Endothelial cell of umbilical vein (primary cell): Measurements from ENCODE around the gene NTN1. TPM values are rescaled to one million over a fixed set of nuclear protein-coding genes. Genes with fewer than 3 reads are reported as not detected.

Experiments used
- BruUV-seq: library from RNA; stranded (reverse); fragments of 400-500 nt; replicated peaks from 2 replicates; lab custom pipeline; 2021; lab: Mats Ljungman, UMichigan
- CTCF ChIA-PET: fragments of 300-600, 350-600 bp; sonication (Branson Sonifier 250); formaldehyde crosslinking; loops from one replicate; lab custom pipeline; 2021; ENCODE audit warnings: antibody characterized with exemption, inconsistent platforms; lab: Charles Lee
- POLR2A ChIA-PET: fragments of 300-600, 350-600 bp; sonication (Branson Sonifier 250); formaldehyde crosslinking; loops from one replicate; lab custom pipeline; 2021; ENCODE audit warnings: antibody characterized with exemption, inconsistent platforms; lab: Charles Lee
- DNase-seq: peaks from one replicate; pipeline ENCODE4 v3.0.0-alpha.2; 2011; ENCODE audit warnings: low read depth, low spot score
- FAIRE-seq: peaks from 2 replicates; lab custom pipeline; 2011; peaks lifted over from hg19 to GRCh38; lab: Jason Lieb, UNC
- H2AFZ ChIP-seq: 2 replicates; pipeline ENCODE4 v1.6.0; 2012; ENCODE audit warnings: low read depth, low read length, control low read depth, inconsistent platforms
- H3K27ac ChIP-seq: 2 replicates; pipeline ENCODE4 v1.5.1; 2011; ENCODE audit warnings: low read depth, mild to moderate bottlenecking, control low read depth, low read length, moderate library complexity; ENCODE audit not compliant: insufficient read depth
- H3K27me3 ChIP-seq, 2 experiments: 2 replicates each; pipeline versions ENCODE4 v1.6.0 to v1.6.1; 2011; ENCODE audit warnings: low read length in 2 of 2, mixed read lengths in 1 of 2; ENCODE audit not compliant: control insufficient read depth in 2 of 2, insufficient read depth in 2 of 2
- H3K36me3 ChIP-seq, 2 experiments: 2 replicates in 1 of 2; 3 replicates in 1 of 2; pipeline ENCODE4 v1.5.1; 2011; ENCODE audit warnings: low read length in 2 of 2, mild to moderate bottlenecking in 1 of 2, moderate library complexity in 1 of 2; ENCODE audit not compliant: control insufficient read depth in 2 of 2, insufficient read depth in 2 of 2; ENCODE audit errors: extremely low read depth in 1 of 2
- H3K4me1 ChIP-seq: 3 replicates; pipeline ENCODE4 v1.5.1; 2011; ENCODE audit warnings: mild to moderate bottlenecking, low read length; ENCODE audit not compliant: control insufficient read depth, insufficient read depth; ENCODE audit errors: extremely low read depth
- H3K4me2 ChIP-seq: 2 replicates; pipeline ENCODE4 v1.6.1; 2011; ENCODE audit warnings: low read length, control low read depth, mixed read lengths; ENCODE audit not compliant: insufficient read depth
- H3K4me3 ChIP-seq, 3 experiments: fragments of 200-600 bp in 1 of 3; sonication (generic), shearing (Covaris generic) in 1 of 3; replicated peaks in 1 of 3; 2 replicates each; pipeline ENCODE4 v1.5.1; 2011 to 2016; ENCODE audit warnings: control low read depth in 3 of 3, low read length in 3 of 3, mild to moderate bottlenecking in 2 of 3, inconsistent platforms in 1 of 3, low read depth in 1 of 3, moderate library complexity in 1 of 3; ENCODE audit not compliant: insufficient read depth in 1 of 3
- H3K79me2 ChIP-seq: 2 replicates; pipeline ENCODE4 v1.6.0; 2012; ENCODE audit warnings: low read length, inconsistent platforms; ENCODE audit not compliant: control insufficient read depth, insufficient read depth
- H3K9ac ChIP-seq: replicated peaks from 2 replicates; pipeline ENCODE3; 2011; ENCODE audit warnings: low read length, control low read depth; ENCODE audit not compliant: insufficient read depth; ENCODE audit errors: extremely low read depth
- H3K9me1 ChIP-seq: replicated peaks from 3 replicates; pipeline ENCODE4 v1.6.0; 2011; ENCODE audit warnings: mild to moderate bottlenecking, low read length; ENCODE audit not compliant: control insufficient read depth, insufficient read depth; ENCODE audit errors: extremely low read depth
- H3K9me3 ChIP-seq: replicated peaks from 2 replicates; pipeline ENCODE4 v1.5.1; 2012; ENCODE audit warnings: low read length, inconsistent platforms; ENCODE audit not compliant: control insufficient read depth, insufficient read depth
- H4K20me1 ChIP-seq: replicated peaks from 2 replicates; pipeline ENCODE3; 2011; ENCODE audit warnings: mild to moderate bottlenecking, low read length; ENCODE audit not compliant: control insufficient read depth, insufficient read depth; ENCODE audit errors: extremely low read depth
- EZH2 ChIP-seq: IDR thresholded peaks from 2 replicates; pipeline ENCODE4 v1.6.1; 2012; ENCODE audit warnings: borderline replicate concordance, low read depth, mild to moderate bottlenecking, moderate library complexity, low read length, inconsistent platforms; ENCODE audit not compliant: severe bottlenecking
- FOS ChIP-seq: IDR thresholded peaks from 2 replicates; pipeline ENCODE4 v1.6.1; 2011; ENCODE audit warnings: mild to moderate bottlenecking, low read length, moderate library complexity, borderline replicate concordance; ENCODE audit not compliant: insufficient read depth
- GATA2 ChIP-seq: IDR thresholded peaks from 2 replicates; pipeline ENCODE4 v1.7.0; 2011; ENCODE audit warnings: low read depth, mild to moderate bottlenecking, moderate library complexity, mixed read lengths, low read length; ENCODE audit not compliant: insufficient read length, insufficient read depth
- JUN ChIP-seq: IDR thresholded peaks from 2 replicates; pipeline ENCODE4 v1.6.1; 2011; ENCODE audit warnings: borderline replicate concordance, low read depth; ENCODE audit not compliant: insufficient read length, insufficient read depth
- MYC ChIP-seq: IDR thresholded peaks from one replicate; pipeline ENCODE4 v1.6.1; 2011; ENCODE audit warnings: mild to moderate bottlenecking, low read depth, low read length
- POLR2A ChIP-seq: IDR thresholded peaks from 2 replicates; pipeline ENCODE4 v1.6.1; 2012; ENCODE audit warnings: low read depth, mild to moderate bottlenecking, control low read depth, low read length
- POLR2AphosphoS5 ChIP-seq: IDR thresholded peaks from 2 replicates; pipeline ENCODE4 v1.6.1; 2012; ENCODE audit warnings: low read depth, mild to moderate bottlenecking, control low read depth, low read length, moderate library complexity; ENCODE audit not compliant: insufficient read depth
- dilution Hi-C: fragments of 300-500 bp; cut with MboI; formaldehyde crosslinking; loops from one replicate; pipeline ENCODE4 v1.15.0; 2019; ENCODE audit warnings: low sequenced_read_pairs; ENCODE audit not compliant: extremely low pct_ligation_motif_present
- intact Hi-C: fragments of 100-400 bp; cut with micrococcal nuclease; formaldehyde crosslinking; loops from one replicate; pipeline ENCODE4 v1.10.0; 2022
- polyA plus RNA-seq, 4 experiments: library from polyadenylated mRNA; depleted of rRNA in 3 of 4; stranded (reverse) in 3 of 4; unstranded in 1 of 4; fragments of >200 nt; gene quantifications; 2 replicates each; pipeline versions ENCODE4 v1.2.1 to v1.2.3, GENCODE V29; 2011 to 2012; ENCODE audit warnings: missing spikeins in 1 of 4
- total RNA-seq: library from RNA; stranded (reverse); gene quantifications from 2 replicates; pipeline ENCODE4 v1.2.3, GENCODE V29; 2021
- TF ChIP-seq, protein P1 (sequence below): IDR thresholded peaks from 2 replicates; pipeline ENCODE4 v1.6.1; 2011; ENCODE audit not compliant: insufficient read depth, insufficient read length
- TF ChIP-seq, protein P2 (sequence below), 2 donors: IDR thresholded peaks; 1 replicate in 1 of 2; 2 replicates in 1 of 2; pipeline ENCODE4 v1.5.1; 2011; ENCODE audit warnings: low read length in 2 of 2, mild to moderate bottlenecking in 2 of 2, moderate library complexity in 2 of 2, control low read depth in 1 of 2, inconsistent platforms in 1 of 2, low read depth in 1 of 2; ENCODE audit not compliant: insufficient read depth in 1 of 2; ENCODE audit errors: extremely low read depth in 1 of 2

The NTN1 gene
- total and polyA plus RNA-seq, 2 donors (not counting 3 experiments of a cell fraction or from before 2014, with no cell fraction given): 0.10 to 0.18 TPM

DNA sequence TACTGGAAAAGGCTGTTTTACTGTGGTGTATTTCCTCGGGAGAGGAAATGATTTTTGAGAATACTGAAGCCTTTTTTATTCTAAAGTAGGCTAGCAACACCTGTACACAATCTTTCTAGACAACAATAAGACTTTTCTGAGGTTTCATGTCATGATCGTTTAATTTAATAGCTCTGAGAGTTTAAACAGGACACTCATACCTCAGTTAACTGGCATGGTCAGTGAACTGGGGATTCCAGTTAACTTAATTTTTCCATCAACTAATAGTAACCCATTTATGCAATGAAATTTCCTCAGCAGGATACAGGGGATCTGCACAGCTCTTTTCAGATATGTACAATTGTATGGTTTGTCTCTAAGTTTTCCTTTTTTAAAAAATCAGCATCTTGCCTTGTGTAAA is 262.6 kb downstream of the NTN1 start:
- FAIRE-seq (no peak), DNase-seq (no peak)
- dilution Hi-C loops (no loop called here), intact Hi-C loops (no loop called here)
- ChIA-PET POLR2A (no interaction called here), CTCF (interaction anchor here (1.0 to 1.7 kb wide), 2 partner anchors 9 to 20 kb away, joined by 4 to 5 read pairs; no protein-coding TSS in a partner anchor)
- Histone ChIP-seq H4K20me1 (no peaks in the 10 kb centered on the region), H3K27me3 (no peaks in the 10 kb centered on the region), H3K27ac (no peak overlapping the region), H3K79me2 (no peaks in the 10 kb centered on the region), H3K4me3 (no peak overlapping the region), H3K9me3 (no peaks in the 10 kb centered on the region), H3K4me2 (no peak overlapping the region), H3K36me3 (no peaks in the 10 kb centered on the region), H3K9ac (no peak overlapping the region), H3K9me1 (no peaks in the 10 kb centered on the region), H2AFZ (no peak overlapping the region), H3K4me1 (no peaks in the 10 kb centered on the region)
- no peak for TF ChIP-seq POLR2AphosphoS5
- no peak for TF ChIP-seq POLR2A
- TF ChIP-seq GATA2: no peak
- TF ChIP-seq, protein P1, sequence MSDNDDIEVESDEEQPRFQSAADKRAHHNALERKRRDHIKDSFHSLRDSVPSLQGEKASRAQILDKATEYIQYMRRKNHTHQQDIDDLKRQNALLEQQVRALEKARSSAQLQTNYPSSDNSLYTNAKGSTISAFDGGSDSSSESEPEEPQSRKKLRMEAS: no peak
- TF ChIP-seq, protein P2, sequence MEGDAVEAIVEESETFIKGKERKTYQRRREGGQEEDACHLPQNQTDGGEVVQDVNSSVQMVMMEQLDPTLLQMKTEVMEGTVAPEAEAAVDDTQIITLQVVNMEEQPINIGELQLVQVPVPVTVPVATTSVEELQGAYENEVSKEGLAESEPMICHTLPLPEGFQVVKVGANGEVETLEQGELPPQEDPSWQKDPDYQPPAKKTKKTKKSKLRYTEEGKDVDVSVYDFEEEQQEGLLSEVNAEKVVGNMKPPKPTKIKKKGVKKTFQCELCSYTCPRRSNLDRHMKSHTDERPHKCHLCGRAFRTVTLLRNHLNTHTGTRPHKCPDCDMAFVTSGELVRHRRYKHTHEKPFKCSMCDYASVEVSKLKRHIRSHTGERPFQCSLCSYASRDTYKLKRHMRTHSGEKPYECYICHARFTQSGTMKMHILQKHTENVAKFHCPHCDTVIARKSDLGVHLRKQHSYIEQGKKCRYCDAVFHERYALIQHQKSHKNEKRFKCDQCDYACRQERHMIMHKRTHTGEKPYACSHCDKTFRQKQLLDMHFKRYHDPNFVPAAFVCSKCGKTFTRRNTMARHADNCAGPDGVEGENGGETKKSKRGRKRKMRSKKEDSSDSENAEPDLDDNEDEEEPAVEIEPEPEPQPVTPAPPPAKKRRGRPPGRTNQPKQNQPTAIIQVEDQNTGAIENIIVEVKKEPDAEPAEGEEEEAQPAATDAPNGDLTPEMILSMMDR (IDR thresholded peaks at IDR 0.05; ENCODE audit: extremely low read depth in 1 of 2, insufficient read depth in 1 of 2, low read depth in 1 of 2, low read length in 2 of 2): no peak
- no peak for TF ChIP-seq EZH2
- no peak for TF ChIP-seq FOS
- TF ChIP-seq MYC: no peak
- TF ChIP-seq JUN: no peak
- no TSS peak for BruUV-seq
